HG03378 (cell line): ENCODE measurements around the gene MGST2.

Source experiments
- ATAC-seq: cut with Tn5 transposase; IDR thresholded peaks from one replicate; pipeline ENCODE4 v1.9.1; 2021; ENCODE audit warnings: mild to moderate bottlenecking, moderate library complexity; ENCODE audit not compliant: unreplicated experiment

The MGST2 gene

GRCh38 chr4:139643042-139643895 is 22.4 kb upstream of the MGST2 start:
- no peak for ATAC-seq

GRCh38 chr4:139645458-139645857 is 20.2 kb upstream of the MGST2 start:
- ATAC-seq, result no peak

GRCh38 chr4:139647184-139647583 is 18.4 kb upstream of the MGST2 start:
- no peak for ATAC-seq

- no peak for ATAC-seq
These were observed 17.7 kb upstream of the MGST2 start for GRCh38 chr4:139647952-139648351.

- ATAC-seq, result peak; percentile 71
These were observed 14.1 kb upstream of the MGST2 start for GRCh38 chr4:139651282-139652194.

- ATAC-seq, result no peak
These were observed 11.1 kb upstream of the MGST2 start for GRCh38 chr4:139654516-139654915.

GRCh38 chr4:139655116-139655515 is 10.5 kb upstream of the MGST2 start:
- ATAC-seq, result peak; percentile 48

GRCh38 chr4:139656614-139657486 is 8.8 kb upstream of the MGST2 start:
- peak; percentile 76 for ATAC-seq

- no peak for ATAC-seq
These were observed 7.4 kb upstream of the MGST2 start for GRCh38 chr4:139658185-139658584.

- no peak for ATAC-seq
These were observed 6.8 kb upstream of the MGST2 start for GRCh38 chr4:139658586-139659382.

- no peak for ATAC-seq
These were observed 5.7 kb upstream of the MGST2 start for GRCh38 chr4:139659735-139660424.

- ATAC-seq, result no peak
These were observed 5.0 kb upstream of the MGST2 start for GRCh38 chr4:139660568-139661043.

GRCh38 chr4:139663561-139664138 is 2.0 kb upstream of the MGST2 start:
- no peak for ATAC-seq

- no peak for ATAC-seq
These were observed 1.2 kb upstream of the MGST2 start for GRCh38 chr4:139664442-139664841.

- ATAC-seq, result no peak
These were observed 435 bp upstream of the MGST2 start for GRCh38 chr4:139665079-139665689.

- ATAC-seq, result no peak
These were observed 1.2 kb downstream of the MGST2 start for GRCh38 chr4:139666735-139667281.

GRCh38 chr4:139668036-139668435 is 2.4 kb downstream of the MGST2 start:
- ATAC-seq, result no peak

- no peak for ATAC-seq
These were observed 3.1 kb downstream of the MGST2 start for GRCh38 chr4:139668658-139669201.
